ENCODE results near the gene LHFPL6.
A peak's percentile ranks its signal among the peaks of the same experiment; 100 is the strongest.

Gene LHFPL6

DNA sequence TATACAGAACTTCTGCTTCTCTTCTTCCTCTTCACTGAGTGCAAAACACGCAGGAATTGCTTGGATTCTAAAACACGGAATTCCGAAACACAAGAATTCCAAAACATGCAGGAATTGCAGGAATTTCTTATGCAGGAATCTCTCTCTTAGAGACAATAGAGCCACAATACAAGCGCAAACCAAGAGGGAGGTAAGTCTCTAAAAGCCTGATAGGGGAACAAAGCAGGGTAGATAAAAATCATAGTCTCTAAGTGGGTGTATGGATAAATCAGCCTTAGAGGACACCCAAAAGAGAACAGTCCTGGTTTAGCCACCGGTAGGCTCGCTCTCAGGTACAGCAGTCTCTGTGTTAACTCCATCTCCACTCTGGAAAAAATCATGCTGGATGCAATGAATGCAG is 112.9 kb downstream of the LHFPL6 start:
- H3K9ac ChIP-seq (ENCODE audit: low read length): no peak overlapping the region
- peaks cover 2 to 8% of the 10 kb centered on the region in 2 experiments for H3K4me1 ChIP-seq (ENCODE audit: control insufficient read depth in 1 of 2, insufficient read depth in 2 of 2, low read length in 2 of 2)
- H3K27me3 ChIP-seq (ENCODE audit: insufficient read depth, low read length): no peaks in the 10 kb centered on the region
- no CpG with 5 or more reads among the region's 6 CpGs for WGBS (ENCODE audit: extremely low coverage, insufficient coverage, insufficient read length)
- H2BK120ac ChIP-seq (ENCODE audit: insufficient read depth, low read length, poor library complexity): no peak overlapping the region
- no peak overlapping the region for H2AK5ac ChIP-seq (ENCODE audit: low read length)
- DNase-seq: peak in 1 of 2 donors; percentile 68
- no peak overlapping the region for H2BK5ac ChIP-seq (ENCODE audit: low read depth, low read length, poor library complexity)
- H2BK12ac ChIP-seq (ENCODE audit: low read length): no peak overlapping the region
- H4K8ac ChIP-seq (ENCODE audit: low read depth, low read length): no peak overlapping the region
- H3K79me1 ChIP-seq (ENCODE audit: low read length): peaks cover 5% of the 10 kb centered on the region
- H3K4me3 ChIP-seq (ENCODE audit: low read depth, low read length): no peak overlapping the region
- peak overlapping the region; percentile 16 for H3K27ac ChIP-seq (ENCODE audit: low read depth, low read length)
- no peaks in the 10 kb centered on the region for H3K9me3 ChIP-seq (ENCODE audit: insufficient read depth, low read depth, low read length)
- H4K12ac ChIP-seq (ENCODE audit: low read depth, low read length): no peak overlapping the region
- no peak overlapping the region for H3K23ac ChIP-seq (ENCODE audit: low read length)
- H3K36me3 ChIP-seq (ENCODE audit: control insufficient read depth in 1 of 2, insufficient read depth in 2 of 2, low read length in 2 of 2): no peaks in the 10 kb centered on the region
- no peak overlapping the region for H2AFZ ChIP-seq (ENCODE audit: insufficient read depth, low read length, poor library complexity)
- peak overlapping the region; percentile 40 for H3K4me2 ChIP-seq (ENCODE audit: low read length)
- H3K79me2 ChIP-seq (ENCODE audit: control insufficient read depth, insufficient read depth, low read length, poor library complexity): no peaks in the 10 kb centered on the region
- H3K14ac ChIP-seq (ENCODE audit: low read length): no peak overlapping the region
- no peak overlapping the region for H3K18ac ChIP-seq (ENCODE audit: low read length)
- H3K4ac ChIP-seq (ENCODE audit: low read depth, low read length): no peak overlapping the region
- H4K91ac ChIP-seq (ENCODE audit: low read depth, low read length): no peak overlapping the region

DNA sequence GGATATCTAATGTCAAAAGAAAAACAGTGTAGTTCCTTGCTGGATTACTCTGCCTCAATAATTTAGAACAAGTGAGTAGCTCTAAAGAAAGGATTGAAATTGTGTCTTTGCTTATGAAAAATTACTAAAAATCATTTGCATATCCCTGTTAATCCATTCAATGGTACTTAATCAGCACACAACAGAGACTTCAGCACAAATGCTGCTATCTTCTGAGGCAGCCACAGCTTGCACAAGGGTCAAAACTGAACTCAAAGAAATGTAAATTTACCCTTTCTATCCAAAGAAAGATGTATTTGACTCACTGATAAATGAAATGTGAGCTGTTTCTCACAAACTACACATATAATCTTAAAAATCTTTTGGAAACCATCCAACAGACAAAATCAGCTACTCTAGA is 116.2 kb downstream of the LHFPL6 start:
- no peak overlapping the region for H2BK120ac ChIP-seq (ENCODE audit: insufficient read depth, low read length, poor library complexity)
- H3K4me2 ChIP-seq (ENCODE audit: low read length): no peak overlapping the region
- H3K18ac ChIP-seq (ENCODE audit: low read length): no peak overlapping the region
- no peaks in the 10 kb centered on the region for H3K27me3 ChIP-seq (ENCODE audit: insufficient read depth, low read length)
- no peak overlapping the region for H3K27ac ChIP-seq (ENCODE audit: low read depth, low read length)
- H2AFZ ChIP-seq (ENCODE audit: insufficient read depth, low read length, poor library complexity): no peak overlapping the region
- no peak overlapping the region for H2BK12ac ChIP-seq (ENCODE audit: low read length)
- H3K36me3 ChIP-seq (ENCODE audit: control insufficient read depth in 1 of 2, insufficient read depth in 2 of 2, low read length in 2 of 2): no peaks in the 10 kb centered on the region
- no peak overlapping the region for H4K91ac ChIP-seq (ENCODE audit: low read depth, low read length)
- no peak overlapping the region for H3K23ac ChIP-seq (ENCODE audit: low read length)
- peaks cover 2 to 13% of the 10 kb centered on the region in 2 experiments for H3K4me1 ChIP-seq (ENCODE audit: control insufficient read depth in 1 of 2, insufficient read depth in 2 of 2, low read length in 2 of 2)
- no peak overlapping the region for H2AK5ac ChIP-seq (ENCODE audit: low read length)
- H3K79me1 ChIP-seq (ENCODE audit: low read length): peaks cover 5% of the 10 kb centered on the region
- no peaks in the 10 kb centered on the region for H3K9me3 ChIP-seq (ENCODE audit: insufficient read depth, low read depth, low read length)
- no peak overlapping the region for H3K4me3 ChIP-seq (ENCODE audit: low read depth, low read length)
- no peak overlapping the region for H3K4ac ChIP-seq (ENCODE audit: low read depth, low read length)
- H2BK5ac ChIP-seq (ENCODE audit: low read depth, low read length, poor library complexity): no peak overlapping the region
- H4K12ac ChIP-seq (ENCODE audit: low read depth, low read length): no peak overlapping the region
- H4K8ac ChIP-seq (ENCODE audit: low read depth, low read length): no peak overlapping the region
- H3K79me2 ChIP-seq (ENCODE audit: control insufficient read depth, insufficient read depth, low read length, poor library complexity): no peaks in the 10 kb centered on the region
- no peak for DNase-seq
- no peak overlapping the region for H3K9ac ChIP-seq (ENCODE audit: low read length)
- no peak overlapping the region for H3K14ac ChIP-seq (ENCODE audit: low read length)

DNA sequence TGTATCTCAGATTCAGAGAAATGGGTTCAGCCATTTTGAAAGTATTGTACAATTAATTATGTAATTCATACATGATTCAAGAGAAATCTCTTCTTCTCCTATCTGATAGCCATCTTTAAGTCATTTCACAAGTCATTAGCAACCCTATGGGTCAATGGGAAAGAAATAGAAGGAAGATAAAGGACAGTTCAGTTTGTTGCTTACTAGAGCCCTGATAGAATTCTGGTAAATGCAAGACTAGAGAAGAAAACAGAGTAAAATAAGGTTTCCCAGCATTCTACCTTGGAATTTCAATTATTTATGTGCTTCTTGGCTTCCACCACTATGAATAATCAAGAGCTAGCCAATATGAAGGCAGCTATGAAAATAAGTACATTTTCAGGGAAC is 117.7 kb downstream of the LHFPL6 start:
- peaks cover 3% of the 10 kb centered on the region for H3K79me1 ChIP-seq (ENCODE audit: low read length)
- no peaks in the 10 kb centered on the region for H3K79me2 ChIP-seq (ENCODE audit: control insufficient read depth, insufficient read depth, low read length, poor library complexity)
- no peak overlapping the region for H3K27ac ChIP-seq (ENCODE audit: low read depth, low read length)
- H3K4me1 ChIP-seq (ENCODE audit: control insufficient read depth in 1 of 2, insufficient read depth in 2 of 2, low read length in 2 of 2): peaks cover 0 to 11% of the 10 kb centered on the region in 2 experiments
- no peak for DNase-seq
- H3K36me3 ChIP-seq (ENCODE audit: control insufficient read depth in 1 of 2, insufficient read depth in 2 of 2, low read length in 2 of 2): no peaks in the 10 kb centered on the region
- no peak overlapping the region for H3K4me2 ChIP-seq (ENCODE audit: low read length)
- no peak overlapping the region for H3K4ac ChIP-seq (ENCODE audit: low read depth, low read length)
- no peak overlapping the region for H3K18ac ChIP-seq (ENCODE audit: low read length)
- H2BK120ac ChIP-seq (ENCODE audit: insufficient read depth, low read length, poor library complexity): no peak overlapping the region
- H4K91ac ChIP-seq (ENCODE audit: low read depth, low read length): no peak overlapping the region
- H2AFZ ChIP-seq (ENCODE audit: insufficient read depth, low read length, poor library complexity): no peak overlapping the region
- H4K12ac ChIP-seq (ENCODE audit: low read depth, low read length): no peak overlapping the region
- no peak overlapping the region for H3K14ac ChIP-seq (ENCODE audit: low read length)
- H3K4me3 ChIP-seq (ENCODE audit: low read depth, low read length): no peak overlapping the region
- no peaks in the 10 kb centered on the region for H3K27me3 ChIP-seq (ENCODE audit: insufficient read depth, low read length)
- no peak overlapping the region for H4K8ac ChIP-seq (ENCODE audit: low read depth, low read length)
- no peak overlapping the region for H2BK12ac ChIP-seq (ENCODE audit: low read length)
- H2AK5ac ChIP-seq (ENCODE audit: low read length): no peak overlapping the region
- no peak overlapping the region for H3K9ac ChIP-seq (ENCODE audit: low read length)
- no peak overlapping the region for H3K23ac ChIP-seq (ENCODE audit: low read length)
- H3K9me3 ChIP-seq (ENCODE audit: insufficient read depth, low read depth, low read length): no peaks in the 10 kb centered on the region
- no peak overlapping the region for H2BK5ac ChIP-seq (ENCODE audit: low read depth, low read length, poor library complexity)

GRCh38 chr13:39484506-39485313 is 118.3 kb downstream of the LHFPL6 start:
- Histone ChIP-seq H3K9ac (ENCODE audit: low read length) (no peak overlapping the region), H2AFZ (ENCODE audit: insufficient read depth, low read length, poor library complexity) (no peak overlapping the region), H3K79me2 (ENCODE audit: control insufficient read depth, insufficient read depth, low read length, poor library complexity) (no peaks in the 10 kb centered on the region), H3K79me1 (ENCODE audit: low read length) (peaks cover 2% of the 10 kb centered on the region), H3K4me1 (ENCODE audit: control insufficient read depth in 1 of 2, insufficient read depth in 2 of 2, low read length in 2 of 2) (peaks cover 0 to 9% of the 10 kb centered on the region in 2 experiments), H2BK5ac (ENCODE audit: low read depth, low read length, poor library complexity) (peak overlapping the region; percentile 21), H3K4ac (ENCODE audit: low read depth, low read length) (no peak overlapping the region), H2AK5ac (ENCODE audit: low read length) (no peak overlapping the region), H3K4me3 (ENCODE audit: low read depth, low read length) (no peak overlapping the region), H4K8ac (ENCODE audit: low read depth, low read length) (no peak overlapping the region), H3K18ac (ENCODE audit: low read length) (no peak overlapping the region), H3K36me3 (ENCODE audit: control insufficient read depth in 1 of 2, insufficient read depth in 2 of 2, low read length in 2 of 2) (no peaks in the 10 kb centered on the region), H4K91ac (ENCODE audit: low read depth, low read length) (no peak overlapping the region), H3K23ac (ENCODE audit: low read length) (no peak overlapping the region), H3K27me3 (ENCODE audit: insufficient read depth, low read length) (no peaks in the 10 kb centered on the region), H3K14ac (ENCODE audit: low read length) (no peak overlapping the region), H3K27ac (ENCODE audit: low read depth, low read length) (no peak overlapping the region), H2BK12ac (ENCODE audit: low read length) (no peak overlapping the region), H4K12ac (ENCODE audit: low read depth, low read length) (no peak overlapping the region), H3K9me3 (ENCODE audit: insufficient read depth, low read depth, low read length) (no peaks in the 10 kb centered on the region), H3K4me2 (ENCODE audit: low read length) (no peak overlapping the region), H2BK120ac (ENCODE audit: insufficient read depth, low read length, poor library complexity) (no peak overlapping the region)
- no CpG with 5 or more reads among the region's 4 CpGs for WGBS (ENCODE audit: extremely low coverage, insufficient coverage, insufficient read length)
- DNase-seq: no peak

Measured in trophoblast cell (in vitro differentiated cells and primary cell).